ENCODE data around the gene DNAAF5. TPM values are rescaled to one million over a fixed set of nuclear protein-coding genes. Genes with fewer than 3 reads are reported as not detected.
"Not testable (repeated sequence)": the region's sequence is repeated elsewhere in the genome, so short reads cannot be mapped to it uniquely, and the experiment has no call there.

The DNAAF5 gene
- polyA plus RNA-seq, 1 donor, result 29.8 TPM

DNA sequence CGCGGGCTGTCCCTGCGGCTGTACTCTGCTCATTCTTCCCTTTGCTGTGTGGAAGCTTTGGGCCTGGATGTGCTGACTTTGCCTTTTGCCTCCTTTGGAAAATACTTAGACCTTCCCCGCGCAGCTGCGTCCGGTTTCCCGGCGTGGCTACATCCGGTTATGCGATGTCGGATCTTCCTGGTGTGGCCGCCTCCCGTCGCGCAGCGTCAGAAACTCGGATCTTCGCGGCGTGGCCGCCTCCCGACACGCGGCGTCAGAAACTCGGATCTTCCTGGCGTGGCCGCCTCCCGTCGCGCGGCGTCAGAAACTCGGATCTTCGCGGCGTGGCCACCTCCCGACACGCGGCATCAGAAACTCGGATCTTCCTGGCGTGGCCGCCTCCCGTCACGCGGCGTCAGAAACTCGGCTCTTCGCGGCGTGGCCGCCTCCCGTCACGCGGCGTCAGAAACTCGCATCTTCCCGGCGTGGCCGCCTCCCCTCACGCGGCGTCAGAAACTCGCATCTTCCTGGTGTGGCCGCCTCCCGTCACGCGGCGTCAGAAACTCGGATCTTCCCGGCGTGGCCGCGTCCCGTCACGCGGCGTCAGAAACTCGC, 55.5 kb downstream of the DNAAF5 start:
- no peak for DNase-seq (ENCODE audit: low read depth)

DNA sequence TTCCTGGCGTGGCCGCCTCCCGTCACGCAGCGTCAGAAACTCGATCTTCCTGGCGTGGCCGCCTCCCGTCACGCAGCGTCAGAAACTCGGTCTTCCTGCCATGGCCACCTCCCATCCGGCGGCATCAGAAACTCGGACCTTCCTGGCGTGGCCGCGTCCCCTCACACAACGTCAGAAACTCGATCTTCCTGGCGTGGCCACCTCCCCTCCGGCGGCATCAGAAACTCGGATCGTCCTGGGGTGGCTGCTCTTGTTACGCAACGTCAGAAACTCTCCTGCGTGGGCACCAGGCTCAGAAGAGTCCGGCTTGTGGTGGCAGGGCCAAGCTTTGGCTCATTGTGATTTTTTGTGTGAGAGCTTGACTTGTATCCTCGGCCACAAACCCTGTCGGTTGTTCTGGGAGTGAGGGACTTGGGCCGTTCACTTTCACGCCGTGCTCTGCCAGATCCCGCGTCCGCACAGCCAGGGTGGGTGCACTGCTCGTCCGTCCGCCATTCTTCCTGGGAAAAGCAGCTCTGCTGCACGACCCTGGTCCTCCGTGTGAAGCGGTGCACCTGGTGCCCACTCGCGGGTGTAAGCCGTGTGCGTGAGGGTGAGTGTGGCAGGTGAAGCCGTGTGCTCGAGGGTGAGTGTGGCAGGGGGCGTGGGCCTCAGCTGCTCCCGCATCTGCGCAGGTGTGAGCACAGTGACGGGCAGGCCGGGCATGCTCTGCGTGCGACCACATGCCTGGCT, 56.4 kb downstream of the DNAAF5 start:
- DNase-seq (ENCODE audit: low read depth), result no peak

DNA sequence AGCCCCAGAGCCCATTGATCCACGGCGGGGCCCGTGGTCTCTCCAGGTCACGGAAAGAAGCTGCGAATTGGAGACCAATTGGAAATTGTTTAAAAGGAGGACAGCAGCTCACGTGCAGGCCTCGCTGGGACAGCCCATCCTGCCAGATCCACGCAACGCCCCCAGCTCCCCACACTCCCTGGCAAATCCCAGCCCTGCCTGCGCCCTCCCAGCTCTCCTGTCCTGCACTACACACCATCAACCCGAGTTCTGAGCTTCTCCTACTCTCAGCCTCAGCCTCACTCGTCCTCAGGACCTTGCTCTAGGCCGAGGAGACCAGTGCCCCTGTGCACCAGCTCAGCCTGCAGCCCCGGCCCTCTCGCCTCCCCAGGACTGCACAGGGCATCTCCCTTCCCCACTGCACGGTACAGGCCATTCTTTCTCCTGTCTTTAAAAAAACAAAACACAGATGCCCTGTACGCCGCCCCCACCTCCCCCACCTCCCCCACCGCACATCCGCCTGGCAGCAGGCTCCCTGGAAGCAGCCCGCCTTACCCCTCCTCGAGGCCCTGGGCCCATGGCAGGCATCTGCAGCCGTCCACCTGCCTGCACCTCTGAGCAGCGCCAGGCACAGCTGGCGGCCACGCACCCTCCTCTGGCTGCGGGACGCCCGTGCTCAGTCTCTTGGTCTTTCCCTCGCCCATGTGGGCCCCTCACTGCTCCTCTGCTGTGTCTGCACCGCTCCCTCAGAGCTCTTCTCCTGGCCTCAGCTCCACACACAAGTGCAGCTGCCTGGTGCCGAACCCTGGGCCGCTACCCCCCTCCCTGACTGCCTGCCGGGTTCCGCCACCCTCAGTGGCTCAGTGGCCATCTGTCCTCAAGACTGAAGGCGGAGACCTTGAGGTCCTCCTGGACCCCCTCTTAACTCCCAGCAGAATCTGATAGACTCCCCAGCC, 57.3 kb downstream of the DNAAF5 start:
- no peak for DNase-seq (ENCODE audit: low read depth)

DNA sequence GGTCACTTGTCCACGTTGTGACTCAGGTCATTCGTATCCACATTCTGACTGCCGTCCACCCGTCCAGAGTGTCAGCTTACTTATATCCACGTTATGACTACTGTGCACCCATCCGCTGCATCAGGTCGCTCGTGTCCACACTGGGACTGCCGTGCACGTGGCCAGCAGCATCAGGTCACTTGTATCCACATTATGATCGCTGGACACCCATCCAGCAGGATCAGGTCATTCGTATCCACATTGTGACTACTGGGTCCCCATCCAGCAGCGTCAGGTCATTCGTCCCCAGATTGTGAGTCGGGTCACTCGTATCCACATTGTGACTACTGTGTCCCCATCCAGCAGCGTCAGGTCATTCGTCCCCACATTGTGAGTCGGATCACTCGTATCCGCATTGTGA, 58.5 kb downstream of the DNAAF5 start:
- DNase-seq (ENCODE audit: low read depth), result no peak

DNA sequence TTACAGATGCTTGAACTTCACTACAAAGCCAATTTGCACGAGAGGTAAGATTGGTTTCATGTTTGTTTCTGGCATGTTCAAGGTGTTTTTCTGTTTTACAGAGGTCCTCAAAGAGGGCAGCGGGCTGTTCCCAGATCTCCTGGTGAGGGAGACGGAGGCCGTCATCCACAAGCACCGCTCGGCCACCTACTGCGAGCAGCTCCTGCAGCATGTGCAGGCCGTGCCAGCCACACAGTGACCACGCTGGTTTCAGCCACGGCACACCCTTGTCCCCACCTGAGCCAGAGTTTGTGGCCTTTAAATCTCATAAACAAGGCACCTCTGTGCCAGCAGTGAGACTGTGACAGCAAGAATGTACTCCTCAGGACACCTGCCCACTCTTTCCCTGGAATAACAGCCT, 58.9 kb downstream of the DNAAF5 start:
- no peak for DNase-seq (ENCODE audit: low read depth)

DNA sequence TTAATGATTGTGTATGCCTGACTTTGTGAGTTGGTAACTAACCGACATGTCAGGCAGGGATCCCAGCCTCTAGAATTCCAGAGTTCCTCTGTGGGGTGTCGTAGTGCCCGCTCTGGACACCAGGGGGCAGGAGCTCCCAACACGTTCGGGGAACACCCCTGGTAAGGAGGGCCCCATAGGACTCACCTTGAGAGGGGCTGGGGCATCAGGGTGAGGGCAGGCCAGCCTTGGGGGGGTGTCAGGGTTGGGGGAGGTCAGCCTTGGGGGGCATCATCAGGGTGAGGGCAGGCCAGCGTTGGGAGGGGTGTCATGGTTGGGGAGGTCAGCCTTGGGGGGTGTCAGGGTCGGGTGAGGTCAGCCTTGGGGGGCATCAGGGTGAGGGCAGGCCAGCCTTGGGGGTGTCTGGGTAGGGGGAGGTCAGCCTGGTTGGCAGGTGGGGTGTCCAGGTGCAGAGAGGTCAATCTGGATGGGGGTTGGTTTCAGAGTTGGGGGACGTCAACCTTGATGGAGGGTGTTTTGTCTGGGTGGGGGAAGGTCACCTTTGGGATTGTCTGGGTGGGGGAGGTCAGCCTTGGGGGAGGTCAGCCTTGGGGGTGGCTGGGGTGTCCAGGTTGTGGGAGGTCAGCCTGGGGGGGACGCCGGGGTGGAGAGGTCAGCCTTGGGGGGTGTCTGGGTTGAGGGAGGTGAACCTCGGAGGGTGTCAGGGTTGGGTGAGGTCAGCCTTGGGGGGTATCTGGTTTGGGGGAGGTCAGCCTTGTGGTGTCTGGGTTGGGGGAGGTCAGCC, 60.2 kb downstream of the DNAAF5 start:
- no peak for DNase-seq (ENCODE audit: low read depth)

DNA sequence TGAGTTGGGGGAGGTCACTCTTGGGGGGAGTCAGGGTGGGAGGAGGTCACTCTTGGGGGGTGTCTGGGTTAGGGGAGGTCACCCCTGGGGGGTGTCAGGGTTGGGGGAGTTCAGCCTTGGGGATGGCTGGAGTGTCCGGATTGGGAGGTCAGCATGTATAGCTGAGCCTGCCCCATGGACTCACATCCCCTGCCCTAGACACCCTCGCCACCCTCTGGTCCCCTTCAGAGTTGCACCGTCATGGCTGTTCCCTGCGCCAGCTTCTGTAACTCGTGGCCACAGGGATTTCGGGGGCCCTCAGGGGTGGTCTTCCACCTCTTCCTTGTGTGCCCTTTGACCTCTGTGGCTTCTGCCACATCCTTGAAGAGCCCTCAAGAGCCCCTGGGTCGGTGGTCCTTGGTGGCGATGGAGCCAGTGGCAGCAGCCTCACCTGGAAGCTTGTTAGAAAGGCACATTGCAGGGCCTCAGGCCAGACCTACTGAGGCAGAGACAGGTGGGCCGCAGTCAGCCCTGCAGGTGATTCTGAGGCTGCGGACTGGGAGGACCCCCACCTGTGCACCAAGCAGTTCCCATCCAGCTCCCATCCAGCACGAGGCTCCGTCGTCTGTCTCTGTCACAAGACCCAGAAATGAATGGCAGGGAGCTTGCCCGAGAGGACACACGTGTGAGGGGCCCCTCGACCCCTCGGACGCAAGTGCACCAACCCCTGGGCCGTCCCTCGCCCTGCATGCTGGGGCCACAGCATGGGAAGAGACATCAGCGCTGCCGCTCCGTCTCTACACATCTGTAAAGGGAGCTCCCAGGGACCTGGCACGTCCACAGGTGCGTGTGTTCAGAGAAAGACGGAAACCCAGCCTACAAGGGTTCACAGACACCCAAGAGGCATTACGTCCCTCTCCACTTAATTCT, 61.1 kb downstream of the DNAAF5 start:
- no peak for DNase-seq (ENCODE audit: low read depth)

DNA sequence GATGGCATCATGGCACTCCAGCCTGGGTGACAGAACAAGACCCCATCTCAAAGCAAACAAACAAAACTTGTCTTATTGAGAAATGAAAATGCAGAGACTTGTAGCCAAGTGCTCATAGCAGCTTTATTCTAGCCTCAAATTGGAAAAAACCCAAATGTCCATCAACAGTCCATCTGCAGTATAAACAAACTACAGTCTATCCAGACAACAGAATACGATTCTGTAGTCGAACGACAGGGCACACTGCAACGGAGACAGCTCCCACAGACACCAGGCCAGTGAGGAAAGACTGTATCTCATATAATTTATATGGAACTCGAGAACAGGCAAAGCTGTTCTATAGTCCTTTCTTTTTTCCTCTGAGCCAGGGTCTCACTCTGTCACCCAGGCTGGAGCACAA, 65.0 kb downstream of the DNAAF5 start:
- no peak for DNase-seq (ENCODE audit: low read depth)

DNA sequence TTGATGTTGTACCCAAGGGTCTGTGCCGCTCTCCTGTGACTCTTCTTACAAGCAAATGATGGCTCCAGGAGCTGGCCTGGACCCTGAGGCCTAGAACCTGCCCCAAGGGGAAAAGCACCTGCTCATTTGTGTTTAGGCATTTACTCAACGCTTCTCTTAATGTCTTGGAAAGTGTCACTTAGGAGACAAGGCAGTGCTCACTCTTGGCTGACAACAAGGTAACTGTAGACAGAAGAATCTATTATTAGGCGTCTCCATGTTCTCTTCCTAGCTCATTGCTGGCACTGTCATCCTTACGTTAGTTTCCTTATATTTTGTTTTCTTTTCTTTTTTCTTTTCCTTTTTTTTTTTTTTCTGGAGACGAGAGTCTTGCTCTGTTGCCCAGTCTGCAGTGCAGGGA, 67.7 kb downstream of the DNAAF5 start:
- DNase-seq (ENCODE audit: low read depth), result no peak

DNA sequence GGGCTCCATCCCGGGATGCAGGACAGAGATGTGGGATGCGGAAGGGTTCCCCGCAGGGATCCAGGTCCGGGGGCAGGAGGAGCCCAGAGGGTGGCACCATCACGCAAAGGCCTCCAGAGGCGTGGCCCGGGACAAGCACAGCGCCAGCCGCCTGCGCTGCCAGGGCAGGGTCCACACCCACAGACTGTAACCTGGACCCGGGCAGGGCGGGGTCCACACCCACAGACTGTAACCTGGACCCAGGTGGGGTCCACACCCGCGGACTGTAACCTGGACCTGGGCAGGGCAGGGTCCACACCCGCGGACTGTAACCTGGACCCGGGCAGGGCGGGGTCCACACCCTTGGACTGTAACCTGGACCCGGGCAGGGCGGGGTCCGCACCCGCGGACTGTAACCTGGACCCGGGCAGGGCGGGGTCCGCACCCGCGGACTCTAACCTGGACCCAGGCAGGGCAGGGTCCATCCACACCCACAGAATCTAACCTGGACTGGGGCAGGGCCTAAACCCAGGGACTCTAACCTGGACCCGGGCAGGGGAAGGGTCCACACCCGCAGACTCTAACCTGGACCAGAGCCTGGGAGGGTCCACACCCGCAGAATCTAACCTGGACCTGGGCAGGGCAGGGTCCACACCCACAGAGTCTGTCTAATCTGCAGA, 68.3 kb downstream of the DNAAF5 start:
- no peak for DNase-seq (ENCODE audit: low read depth)

DNA sequence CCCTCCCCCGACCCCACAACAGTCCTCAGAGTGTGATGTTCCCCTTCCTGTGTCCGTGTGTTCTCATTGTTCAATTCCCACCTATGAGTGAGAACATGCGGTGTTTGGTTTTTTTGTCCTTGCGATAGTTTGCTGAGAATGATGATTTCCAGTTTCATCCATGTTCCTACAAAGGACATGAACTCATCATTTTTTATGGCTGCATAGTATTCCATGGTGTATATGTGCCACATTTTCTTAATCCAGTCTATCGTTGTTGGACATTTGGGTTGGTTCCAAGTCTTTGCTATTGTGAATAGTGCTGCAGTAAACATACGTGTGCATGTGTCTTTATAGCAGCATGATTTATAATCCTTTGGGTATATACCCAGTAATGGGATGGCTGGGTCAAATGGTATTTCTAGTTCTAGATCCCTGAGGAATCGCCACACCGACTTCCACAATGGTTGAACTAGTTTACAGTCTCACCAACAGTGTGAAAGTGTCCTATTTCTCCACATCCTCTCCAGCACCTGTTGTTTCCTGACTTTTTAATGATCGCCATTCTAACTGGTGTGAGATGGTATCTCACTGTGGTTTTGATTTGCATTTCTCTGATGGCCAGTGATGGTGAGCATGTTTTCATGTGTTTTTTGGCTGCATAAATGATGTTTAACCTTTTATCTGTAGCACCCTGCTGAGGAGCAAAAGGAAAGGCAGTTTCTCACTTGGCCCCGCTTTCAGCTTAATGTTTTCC, 70.1 kb downstream of the DNAAF5 start:
- DNase-seq (ENCODE audit: low read depth), result not testable (repeated sequence)

DNA sequence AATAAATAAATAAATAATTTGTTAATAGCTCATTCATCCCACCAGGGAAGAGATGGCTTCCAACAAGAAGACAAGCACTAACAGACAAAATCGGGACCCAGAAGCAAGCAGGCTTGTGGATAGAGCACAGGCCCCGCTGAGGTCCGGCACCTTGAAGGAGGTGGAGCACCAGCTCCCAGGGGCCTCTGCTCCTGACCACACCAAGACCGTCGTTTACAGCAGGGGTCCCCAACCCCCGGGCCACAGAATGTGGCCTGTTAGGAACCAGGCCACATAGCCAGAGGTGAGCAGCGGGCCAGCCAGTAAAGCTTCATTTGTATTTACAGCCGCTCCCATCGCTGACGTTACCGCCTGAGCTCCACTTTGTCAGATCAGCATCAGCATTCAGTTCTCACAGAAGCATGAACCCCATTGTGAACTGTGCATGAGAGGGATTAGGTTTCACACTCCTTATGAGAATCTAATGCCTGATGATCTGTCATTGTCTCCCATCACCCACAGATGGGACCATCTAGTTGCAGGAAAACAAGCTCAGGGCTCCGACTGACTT, 72.5 kb downstream of the DNAAF5 start:
- no peak for DNase-seq (ENCODE audit: low read depth)

DNA sequence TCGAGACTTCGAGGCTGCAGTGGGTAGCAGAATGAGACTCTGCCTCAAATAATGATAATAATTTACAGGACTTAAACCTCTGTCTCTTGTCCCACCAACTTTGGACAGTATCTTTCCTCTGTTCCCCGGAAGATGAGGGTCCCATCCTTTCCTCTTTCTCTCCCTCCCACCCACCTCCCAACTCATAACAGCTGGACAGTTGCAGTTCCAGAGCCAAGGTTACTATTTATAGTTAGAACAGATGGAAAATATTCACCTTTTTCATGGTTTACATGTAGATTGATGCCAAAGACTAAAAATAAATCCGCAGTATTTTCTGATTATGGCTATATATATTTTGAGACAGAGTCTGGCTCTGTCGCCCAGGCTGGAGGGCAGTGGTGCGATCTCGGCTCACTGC, 74.2 kb downstream of the DNAAF5 start:
- DNase-seq (ENCODE audit: low read depth), result no peak

DNA sequence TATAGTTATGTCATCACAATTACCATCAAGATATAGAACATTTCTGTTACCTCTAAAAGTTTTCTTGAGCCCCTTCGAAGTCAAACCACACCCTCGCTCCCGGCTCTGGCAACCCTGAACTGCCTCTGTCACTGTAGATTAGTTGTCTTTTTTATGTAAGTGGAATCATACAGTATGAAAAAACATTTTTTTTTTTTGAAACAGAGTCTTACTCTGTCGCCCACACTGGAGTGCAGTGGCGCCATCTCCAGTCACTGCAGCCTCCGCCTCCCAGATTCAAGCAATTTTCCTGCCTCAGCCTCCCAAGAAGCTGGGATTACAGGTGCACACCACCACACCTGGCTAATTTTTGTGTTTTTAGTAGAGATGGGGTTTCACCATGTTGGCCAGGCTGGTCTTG, 74.9 kb downstream of the DNAAF5 start:
- DNase-seq (ENCODE audit: low read depth), result not testable (repeated sequence)

DNA sequence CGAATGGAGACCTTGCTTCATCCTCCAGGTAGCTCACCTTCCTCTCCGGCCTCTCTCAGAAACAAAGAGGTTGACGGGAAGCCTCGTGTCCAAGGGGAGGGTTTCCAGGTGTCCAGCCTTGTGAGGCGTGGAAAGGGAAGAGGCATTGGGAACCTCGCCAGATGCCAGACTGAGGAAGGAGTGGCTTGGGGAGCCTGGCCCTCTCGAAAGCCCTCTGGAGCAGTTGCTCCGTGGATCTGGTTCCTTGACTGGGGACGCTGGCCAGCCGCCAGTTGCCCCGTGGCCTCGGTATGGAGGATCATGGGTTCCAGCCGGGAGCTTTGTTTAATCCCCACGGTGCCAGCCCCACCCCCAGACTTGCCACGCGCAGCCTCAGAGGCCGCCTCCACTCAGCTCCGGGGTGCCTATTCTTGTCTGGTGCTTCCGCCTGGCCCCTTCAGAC, 75.5 kb downstream of the DNAAF5 start:
- DNase-seq (ENCODE audit: low read depth), result no peak

DNA sequence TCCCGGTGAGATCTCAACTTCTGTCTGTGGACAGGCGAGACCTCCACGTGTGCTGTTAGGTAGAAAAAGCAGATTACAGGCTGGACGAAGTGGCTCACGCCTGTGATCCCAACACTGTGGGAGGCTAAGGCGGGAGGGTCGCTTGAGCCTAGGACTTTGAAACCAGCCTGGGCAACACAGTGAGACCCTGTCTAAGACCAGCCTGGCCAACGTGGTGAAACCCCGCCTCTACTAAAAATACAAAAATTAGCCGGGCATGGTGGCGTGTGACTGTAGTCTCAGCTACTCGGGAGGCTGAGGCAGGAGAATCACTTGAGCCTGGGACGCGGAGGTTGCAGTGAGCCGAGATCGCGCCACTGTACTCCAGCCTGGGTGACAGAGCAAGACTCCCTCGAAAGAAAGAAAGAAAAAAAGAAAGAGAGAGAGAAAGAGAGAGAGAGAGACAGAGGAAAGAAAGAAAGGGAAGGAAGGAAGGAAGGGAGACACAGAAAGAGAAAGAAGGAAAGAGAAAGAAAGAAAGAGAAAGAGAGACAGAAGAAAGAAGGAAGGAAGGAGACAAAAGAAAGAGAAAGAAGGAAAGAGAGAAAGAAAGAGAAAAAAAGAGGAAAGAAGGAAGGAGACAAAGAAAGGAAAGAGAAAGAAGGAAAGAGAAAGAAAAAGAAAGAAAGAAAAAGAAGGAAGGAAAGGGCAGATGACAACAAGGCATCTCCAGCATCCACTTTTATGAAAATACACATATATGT, 76.2 kb downstream of the DNAAF5 start:
- DNase-seq (ENCODE audit: low read depth), result no peak

DNA sequence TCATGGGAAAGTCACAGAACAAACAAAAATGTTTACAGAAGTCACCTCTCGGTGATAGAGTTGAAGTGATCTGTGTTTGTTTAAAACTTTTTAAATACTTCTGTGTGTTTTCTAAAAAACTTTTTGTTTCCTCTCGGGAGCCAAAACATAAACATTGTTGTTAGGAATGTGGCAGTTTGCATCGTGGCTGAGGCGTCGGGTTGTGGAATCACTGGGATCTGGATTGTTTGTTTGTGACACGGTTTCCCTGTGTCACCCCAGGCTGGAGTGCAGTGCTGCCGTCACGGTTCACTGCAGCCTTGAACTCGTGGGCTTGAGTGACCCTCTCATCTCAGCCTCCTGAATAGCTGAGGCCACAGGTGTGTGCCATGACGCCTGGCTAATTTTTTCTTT, 76.7 kb downstream of the DNAAF5 start:
- DNase-seq (ENCODE audit: low read depth), result no peak

DNA sequence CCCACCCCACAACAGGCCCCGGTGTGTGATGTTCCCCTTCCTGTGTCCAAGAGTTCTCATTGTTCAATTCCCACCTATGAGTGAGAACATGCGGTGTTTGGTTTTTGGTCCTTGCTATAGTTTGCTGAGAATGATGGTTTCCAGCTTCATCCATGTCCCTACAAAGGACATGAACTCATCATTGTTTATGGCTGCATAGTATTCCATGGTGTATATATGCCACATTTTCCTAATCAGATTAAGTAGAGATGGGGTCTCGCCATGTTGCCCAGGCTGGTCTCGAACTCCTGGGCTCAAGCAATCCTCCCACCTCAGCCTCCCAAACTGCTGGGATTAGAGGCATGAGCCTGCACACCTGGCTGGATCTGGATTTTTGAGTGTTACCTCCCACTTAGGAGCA, 77.3 kb downstream of the DNAAF5 start:
- DNase-seq (ENCODE audit: low read depth), result not testable (repeated sequence)
